Myocyte (in vitro differentiated cells): Measurements from ENCODE around the gene PLCG2. TPM values are rescaled to one million over a fixed set of nuclear protein-coding genes. Genes with fewer than 3 reads are reported as not detected.
"Not testable (repeated sequence)": the region's sequence is repeated elsewhere in the genome, so short reads cannot be mapped to it uniquely, and the experiment has no call there.

Source experiments
- DNase-seq: peaks from one replicate; pipeline ENCODE4 v3.0.0-alpha.2; 2012; ENCODE audit warnings: low read depth
- total RNA-seq: library from RNA; depleted of rRNA; stranded (reverse); fragments of >200 nt; gene quantifications from 2 replicates; pipeline ENCODE4 v1.2.3, GENCODE V29; 2014

Gene PLCG2
- total RNA-seq, 1 donor from 2014 or later = 0.11 TPM

GRCh38 chr16:81787659-81788058 is 8.6 kb downstream of the PLCG2 start:
- DNase-seq = no peak

GRCh38 chr16:81790277-81790676 is 11.2 kb downstream of the PLCG2 start:
- DNase-seq = no peak

GRCh38 chr16:81790830-81791435 is 11.8 kb downstream of the PLCG2 start:
- no peak for DNase-seq

GRCh38 chr16:81792828-81793227 is 13.7 kb downstream of the PLCG2 start:
- no peak for DNase-seq

- no peak for DNase-seq
Measured at GRCh38 chr16:81795193-81795592, 16.1 kb downstream of the PLCG2 start.

- no peak for DNase-seq
Measured at GRCh38 chr16:81796035-81796434, 16.9 kb downstream of the PLCG2 start.

GRCh38 chr16:81796583-81797346 is 17.7 kb downstream of the PLCG2 start:
- DNase-seq = no peak

GRCh38 chr16:81797443-81797842 is 18.4 kb downstream of the PLCG2 start:
- DNase-seq = no peak

GRCh38 chr16:81798311-81799137 is 19.4 kb downstream of the PLCG2 start:
- no peak for DNase-seq

GRCh38 chr16:81799138-81799504 is 20.0 kb downstream of the PLCG2 start:
- no peak for DNase-seq

GRCh38 chr16:81801724-81802123 is 22.6 kb downstream of the PLCG2 start:
- DNase-seq = not testable (repeated sequence)

- no peak for DNase-seq
Measured at GRCh38 chr16:81803332-81803731, 24.2 kb downstream of the PLCG2 start.

- DNase-seq = no peak
Measured at GRCh38 chr16:81804134-81804610, 25.1 kb downstream of the PLCG2 start.

- no peak for DNase-seq
Measured at GRCh38 chr16:81806696-81807095, 27.6 kb downstream of the PLCG2 start.

- no peak for DNase-seq
Measured at GRCh38 chr16:81807767-81808358, 28.8 kb downstream of the PLCG2 start.

GRCh38 chr16:81808933-81809480 is 29.9 kb downstream of the PLCG2 start:
- DNase-seq = no peak

- no peak for DNase-seq
Measured at GRCh38 chr16:81809567-81809966, 30.5 kb downstream of the PLCG2 start.

- DNase-seq = no peak
Measured at GRCh38 chr16:81810361-81810760, 31.3 kb downstream of the PLCG2 start.

- DNase-seq = no peak
Measured at GRCh38 chr16:81810894-81811538, 31.9 kb downstream of the PLCG2 start.

- DNase-seq = no peak
Measured at GRCh38 chr16:81813648-81814047, 34.6 kb downstream of the PLCG2 start.
